A673 (cell line): Measurements from ENCODE around the gene NSG2. TPM values are rescaled to one million over a fixed set of nuclear protein-coding genes. Genes with fewer than 3 reads are reported as not detected.

Experiments used
- BruUV-seq: library from RNA; stranded (reverse); fragments of 400-500 nt; replicated peaks from 2 replicates; lab custom pipeline; 2021; lab: Mats Ljungman, UMichigan
- CTCF ChIA-PET: fragments of 300-600 bp; sonication (Branson Sonifier 250); formaldehyde crosslinking; loops from one replicate; lab custom pipeline; 2022; ENCODE audit warnings: antibody characterized with exemption; lab: Charles Lee
- POLR2A ChIA-PET: fragments of 300-600 bp; sonication (Branson Sonifier 250); formaldehyde crosslinking; loops from one replicate; lab custom pipeline; 2022; ENCODE audit warnings: antibody characterized with exemption; ENCODE audit not compliant: low non-redundant PET; lab: Charles Lee
- DNase-seq: peaks from one replicate; pipeline ENCODE4 v3.0.0-alpha.2; 2015; ENCODE audit warnings: low spot score
- H3K27ac ChIP-seq: fragments of 200-600 bp; sonication (generic); 2 replicates; pipeline ENCODE4 v1.5.1; 2016; ENCODE audit warnings: mixed run types, low read depth, mild to moderate bottlenecking, mixed read lengths, antibody characterized with exemption, low read length; ENCODE audit not compliant: poor library complexity, severe bottlenecking
- H3K27me3 ChIP-seq: fragments of 200-600 bp; sonication (generic); replicated peaks from 2 replicates; pipeline ENCODE4 v1.6.1; 2017; ENCODE audit warnings: mixed run types, low read depth, mild to moderate bottlenecking, mixed read lengths, antibody characterized with exemption, low read length; ENCODE audit not compliant: insufficient read depth, poor library complexity
- H3K36me3 ChIP-seq: fragments of 200-600 bp; sonication (generic); 2 replicates; pipeline ENCODE4 v1.6.1; 2016; ENCODE audit warnings: mixed run types, mild to moderate bottlenecking, mixed read lengths, antibody characterized with exemption, low read length; ENCODE audit not compliant: insufficient read depth, poor library complexity, severe bottlenecking
- H3K4me1 ChIP-seq: fragments of 200-600 bp; sonication (generic); 2 replicates; pipeline ENCODE4 v1.6.1; 2017; ENCODE audit warnings: mixed run types, mild to moderate bottlenecking, mixed read lengths, antibody characterized with exemption, low read length; ENCODE audit not compliant: insufficient read depth, poor library complexity, severe bottlenecking
- H3K4me3 ChIP-seq: fragments of 200-600 bp; sonication (generic); 2 replicates; pipeline ENCODE4 v1.5.1; 2016; ENCODE audit warnings: low read depth, mixed run types, mild to moderate bottlenecking, mixed read lengths, low read length; ENCODE audit not compliant: poor library complexity, severe bottlenecking
- H3K9me3 ChIP-seq: fragments of 200-600 bp; sonication (generic); 2 replicates; pipeline ENCODE4 v1.6.1; 2016; ENCODE audit warnings: mixed run types, low read depth, mild to moderate bottlenecking, mixed read lengths, antibody characterized with exemption, low read length; ENCODE audit not compliant: poor library complexity, severe bottlenecking
- EZH2 ChIP-seq: fragments of 200-600 bp; sonication (generic); IDR thresholded peaks from 2 replicates; pipeline ENCODE4 v1.6.1; 2017; ENCODE audit warnings: borderline replicate concordance, low read depth, mild to moderate bottlenecking, mixed read lengths, antibody characterized with exemption, low read length; ENCODE audit not compliant: poor library complexity, severe bottlenecking
- intact Hi-C: fragments of 100-400 bp; cut with micrococcal nuclease; formaldehyde crosslinking; loops from one replicate; pipeline ENCODE4 v1.10.0; 2022; ENCODE audit not compliant: unreplicated experiment
- total RNA-seq: library from RNA; stranded (reverse); gene quantifications from 2 replicates; pipeline ENCODE4 v1.2.3, GENCODE V29; 2021
- TF ChIP-seq, protein P1 (sequence below): fragments of 300-800, 200-600 bp; sonication (generic); conservative IDR thresholded peaks from 2 replicates; pipeline ENCODE4 v1.5.1; 2017; ENCODE audit warnings: low read depth, mild to moderate bottlenecking, antibody characterized with exemption, low read length, moderate library complexity, mixed read lengths

Gene NSG2
- total RNA-seq, 1 experiment from 2014 or later = 0.60 TPM

DNA sequence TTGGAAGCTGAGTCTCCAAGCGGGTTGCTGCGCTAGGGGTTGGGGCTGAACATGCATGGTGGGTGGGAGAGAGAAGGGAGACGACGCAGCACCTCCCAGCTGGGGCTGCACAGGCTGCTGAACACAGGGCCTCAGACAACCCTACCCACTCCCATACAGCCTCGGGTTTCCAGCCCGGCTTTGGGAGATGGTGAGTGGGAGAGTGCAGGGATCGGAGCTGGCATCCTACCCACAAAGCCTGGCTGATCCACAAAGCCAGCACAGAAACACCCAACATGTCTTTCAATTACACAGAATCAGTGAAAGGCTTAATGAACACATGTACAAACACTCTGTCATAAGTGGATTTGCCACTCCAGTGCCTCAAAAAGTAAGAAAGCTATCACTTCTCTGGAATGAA lies 64.8 kb downstream of the NSG2 start:
- ChIA-PET POLR2A (no interaction called here), CTCF (no interaction called here)
- H3K4me1 ChIP-seq = no peaks in the 10 kb centered on the region
- H3K4me3 ChIP-seq = no peak overlapping the region
- no TSS peak for BruUV-seq
- no peak for DNase-seq
- H3K36me3 ChIP-seq = no peaks in the 10 kb centered on the region
- H3K9me3 ChIP-seq = no peaks in the 10 kb centered on the region
- intact Hi-C loops = no loop called here
- no peaks in the 10 kb centered on the region for H3K27me3 ChIP-seq
- no peak overlapping the region for H3K27ac ChIP-seq
- no peak for TF ChIP-seq EZH2
- TF ChIP-seq, protein P1, sequence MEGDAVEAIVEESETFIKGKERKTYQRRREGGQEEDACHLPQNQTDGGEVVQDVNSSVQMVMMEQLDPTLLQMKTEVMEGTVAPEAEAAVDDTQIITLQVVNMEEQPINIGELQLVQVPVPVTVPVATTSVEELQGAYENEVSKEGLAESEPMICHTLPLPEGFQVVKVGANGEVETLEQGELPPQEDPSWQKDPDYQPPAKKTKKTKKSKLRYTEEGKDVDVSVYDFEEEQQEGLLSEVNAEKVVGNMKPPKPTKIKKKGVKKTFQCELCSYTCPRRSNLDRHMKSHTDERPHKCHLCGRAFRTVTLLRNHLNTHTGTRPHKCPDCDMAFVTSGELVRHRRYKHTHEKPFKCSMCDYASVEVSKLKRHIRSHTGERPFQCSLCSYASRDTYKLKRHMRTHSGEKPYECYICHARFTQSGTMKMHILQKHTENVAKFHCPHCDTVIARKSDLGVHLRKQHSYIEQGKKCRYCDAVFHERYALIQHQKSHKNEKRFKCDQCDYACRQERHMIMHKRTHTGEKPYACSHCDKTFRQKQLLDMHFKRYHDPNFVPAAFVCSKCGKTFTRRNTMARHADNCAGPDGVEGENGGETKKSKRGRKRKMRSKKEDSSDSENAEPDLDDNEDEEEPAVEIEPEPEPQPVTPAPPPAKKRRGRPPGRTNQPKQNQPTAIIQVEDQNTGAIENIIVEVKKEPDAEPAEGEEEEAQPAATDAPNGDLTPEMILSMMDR = no peak

DNA sequence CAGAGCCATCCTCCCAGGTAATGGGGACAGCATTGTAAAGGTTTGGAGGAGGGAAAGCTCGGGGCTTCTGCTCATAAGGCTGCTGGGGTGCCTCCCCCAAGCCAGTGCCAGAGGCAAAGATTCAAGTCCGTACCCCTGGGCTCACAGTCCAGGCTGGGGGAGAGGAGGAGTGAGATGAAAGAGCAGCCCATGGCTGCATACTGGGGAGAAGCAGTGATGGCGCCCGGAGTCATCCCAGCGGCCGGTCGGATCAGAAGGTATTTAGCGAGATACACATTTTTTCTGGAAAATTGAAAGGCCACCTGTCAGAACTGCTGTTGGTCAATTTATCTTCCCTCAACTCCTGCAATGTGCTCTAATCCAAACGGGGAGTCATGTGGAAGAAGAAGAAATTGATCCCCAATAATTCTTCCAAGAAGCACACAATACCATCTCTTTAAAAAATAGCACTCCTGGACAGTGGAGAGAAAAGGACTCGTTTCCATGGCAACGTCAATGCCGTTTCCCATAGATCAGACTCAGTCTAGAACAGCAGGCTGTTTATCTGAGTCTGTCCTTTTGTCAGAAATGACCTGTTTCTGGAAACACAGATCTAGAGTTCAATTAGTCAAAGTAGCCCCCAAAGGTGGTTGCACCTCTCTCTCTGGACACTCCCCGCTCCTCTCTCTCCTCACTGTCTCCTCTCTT lies 65.9 kb downstream of the NSG2 start:
- no peak for TF ChIP-seq EZH2
- TF ChIP-seq, protein P1 = no peak
- H3K4me3 ChIP-seq = no peak overlapping the region
- intact Hi-C loops = no loop called here
- no peaks in the 10 kb centered on the region for H3K9me3 ChIP-seq
- H3K4me1 ChIP-seq = no peaks in the 10 kb centered on the region
- H3K27me3 ChIP-seq = no peaks in the 10 kb centered on the region
- no peak for DNase-seq
- ChIA-PET CTCF (no interaction called here), POLR2A (no interaction called here)
- no peaks in the 10 kb centered on the region for H3K36me3 ChIP-seq
- no peak overlapping the region for H3K27ac ChIP-seq
- no TSS peak for BruUV-seq

DNA sequence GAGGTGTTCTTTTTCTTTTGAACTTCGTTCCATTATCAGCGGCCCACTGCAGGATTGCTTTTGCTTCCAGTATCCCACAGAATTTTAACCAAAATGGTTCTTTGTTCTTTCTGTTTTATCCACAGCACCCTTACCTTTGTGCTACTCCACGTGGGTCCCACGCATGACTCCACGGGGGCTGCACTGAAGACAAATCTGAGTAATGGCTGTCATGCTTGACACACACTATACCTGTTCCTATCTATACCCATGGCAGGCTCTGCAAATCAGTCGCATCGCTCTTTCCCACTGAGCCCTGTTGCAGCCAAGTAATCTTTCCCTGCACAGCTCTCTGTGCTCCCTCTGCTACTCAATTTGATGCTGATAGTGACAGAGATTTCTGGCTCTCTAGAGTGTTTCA lies 69.7 kb downstream of the NSG2 start:
- no TSS peak for BruUV-seq
- intact Hi-C loops = no loop called here
- H3K4me3 ChIP-seq = no peak overlapping the region
- POLR2A ChIA-PET = no interaction called here
- H3K4me1 ChIP-seq = no peaks in the 10 kb centered on the region
- H3K27ac ChIP-seq = no peak overlapping the region
- H3K27me3 ChIP-seq = no peaks in the 10 kb centered on the region
- H3K9me3 ChIP-seq = no peaks in the 10 kb centered on the region
- TF ChIP-seq, protein P1 = no peak
- no peak for DNase-seq
- CTCF ChIA-PET = no interaction called here
- no peaks in the 10 kb centered on the region for H3K36me3 ChIP-seq
